ENCODE data around the gene BBOF1.
A peak's percentile ranks its signal among the peaks of the same experiment; 100 is the strongest.

Gene BBOF1

DNA sequence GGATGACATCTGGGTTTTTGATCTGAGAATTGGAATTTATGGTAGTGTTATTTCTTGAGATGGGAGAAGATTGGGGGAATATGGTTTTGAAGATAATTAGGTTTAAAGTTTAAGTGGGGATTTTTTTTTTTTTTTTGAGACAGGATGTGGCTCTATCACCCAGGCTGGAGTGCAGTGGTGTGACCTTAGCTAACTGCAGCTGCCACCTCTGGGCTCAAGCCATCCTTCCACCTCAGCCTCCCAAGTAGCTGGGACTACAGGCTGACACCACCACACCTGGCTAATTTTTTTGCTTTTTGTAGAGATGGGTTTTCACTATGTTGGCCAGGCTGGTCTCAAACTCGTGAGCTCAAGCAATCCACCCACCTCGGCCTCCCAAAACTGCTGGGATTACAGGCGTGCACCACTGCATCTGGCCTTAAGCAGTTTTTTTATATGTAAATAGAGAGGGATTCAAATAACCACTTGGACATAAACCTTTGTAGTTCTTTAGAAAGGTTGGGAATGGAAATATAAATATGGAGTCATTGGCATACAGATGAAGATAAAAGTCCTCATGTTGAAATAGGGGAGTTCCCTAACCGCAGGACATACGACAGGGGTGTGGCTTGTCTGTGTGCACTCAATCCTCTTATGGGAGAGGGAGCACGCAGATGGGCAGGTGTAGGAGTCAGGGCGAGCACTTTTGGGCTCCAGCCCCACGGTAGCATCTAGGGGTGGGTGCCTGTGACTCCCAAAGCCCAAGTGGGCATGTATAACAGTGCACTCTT is 70.3 kb downstream of the BBOF1 start:
- DNase-seq (ENCODE audit: low read depth), result no peak

DNA sequence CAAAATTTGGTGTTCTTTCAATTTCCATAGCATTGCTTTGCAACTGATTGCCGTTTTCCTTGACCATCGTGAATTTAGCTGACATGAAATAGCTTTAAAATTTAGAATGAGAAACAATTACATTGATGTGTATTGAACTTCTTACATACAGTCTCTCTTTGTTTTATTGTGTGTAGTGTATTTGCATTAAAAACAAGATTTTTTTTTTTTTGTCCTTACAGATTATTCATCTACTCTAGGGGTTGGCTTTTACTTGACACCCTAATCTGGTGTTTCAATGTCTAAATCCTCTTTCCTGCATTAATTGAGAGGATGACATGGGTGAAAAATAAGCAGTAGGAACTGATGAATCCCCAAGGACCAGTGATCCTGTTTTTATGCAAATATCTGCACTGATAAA is 86.2 kb downstream of the BBOF1 start:
- DNase-seq (ENCODE audit: low read depth), result no peak

DNA sequence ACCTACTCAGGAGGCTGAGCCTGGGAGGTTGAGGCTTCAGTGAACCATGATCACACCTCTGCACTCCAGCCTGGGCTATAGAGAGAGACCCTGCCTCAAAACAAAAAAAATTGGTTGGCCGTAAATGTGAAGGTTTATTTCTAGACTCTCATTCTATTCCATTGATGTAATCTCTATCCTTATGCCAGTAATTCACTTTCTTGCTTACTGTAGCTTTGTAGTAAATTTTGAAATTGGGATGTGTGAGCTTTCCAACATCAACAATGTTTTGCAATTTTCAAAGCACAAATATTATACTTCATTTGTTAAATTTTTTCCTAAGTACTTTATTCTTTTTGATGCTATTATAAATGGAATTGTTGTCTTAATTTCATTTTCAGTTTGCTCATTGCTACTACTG is 90.2 kb downstream of the BBOF1 start:
- no peak for DNase-seq (ENCODE audit: low read depth)

GRCh38 chr14:74111395-74112216 is 92.5 kb downstream of the BBOF1 start:
- peak; percentile 18 for DNase-seq (ENCODE audit: low read depth)
